AG09319 (cell line): ENCODE measurements around the gene IQSEC3.

ENCODE experiments used
- DNase-seq: peaks from one replicate; pipeline ENCODE4 v3.0.0-alpha.2; 2010; ENCODE audit warnings: low read depth; ENCODE audit errors: extremely low read depth
- CTCF ChIP-seq: IDR thresholded peaks from 2 replicates; pipeline ENCODE4 v1.5.1; 2011; ENCODE audit warnings: low read depth, mild to moderate bottlenecking, inconsistent platforms, low read length, moderate library complexity

Gene IQSEC3

GRCh38 chr12:156945-157344 lies 90.4 kb downstream of the IQSEC3 start:
- TF ChIP-seq CTCF: no peak
- DNase-seq: no peak

- DNase-seq: no peak
- TF ChIP-seq CTCF: no peak
These were observed 91.1 kb downstream of the IQSEC3 start for GRCh38 chr12:157644-158043.

GRCh38 chr12:159156-159782 lies 92.7 kb downstream of the IQSEC3 start:
- TF ChIP-seq CTCF: no peak
- no peak for DNase-seq

- no peak for TF ChIP-seq CTCF
- no peak for DNase-seq
These were observed 94.3 kb downstream of the IQSEC3 start for GRCh38 chr12:160858-161257.

- DNase-seq: no peak
- TF ChIP-seq CTCF: no peak
These were observed 95.3 kb downstream of the IQSEC3 start for GRCh38 chr12:161823-162222.

GRCh38 chr12:162467-163307 lies 96.1 kb downstream of the IQSEC3 start:
- TF ChIP-seq CTCF: no peak
- DNase-seq: no peak

GRCh38 chr12:163406-163986 lies 96.9 kb downstream of the IQSEC3 start:
- no peak for DNase-seq
- no peak for TF ChIP-seq CTCF
